ENCODE results near the gene FBXO28.
"Not testable (repeated sequence)": the region's sequence is repeated elsewhere in the genome, so short reads cannot be mapped to it uniquely, and the experiment has no call there.

The FBXO28 gene, protein sequence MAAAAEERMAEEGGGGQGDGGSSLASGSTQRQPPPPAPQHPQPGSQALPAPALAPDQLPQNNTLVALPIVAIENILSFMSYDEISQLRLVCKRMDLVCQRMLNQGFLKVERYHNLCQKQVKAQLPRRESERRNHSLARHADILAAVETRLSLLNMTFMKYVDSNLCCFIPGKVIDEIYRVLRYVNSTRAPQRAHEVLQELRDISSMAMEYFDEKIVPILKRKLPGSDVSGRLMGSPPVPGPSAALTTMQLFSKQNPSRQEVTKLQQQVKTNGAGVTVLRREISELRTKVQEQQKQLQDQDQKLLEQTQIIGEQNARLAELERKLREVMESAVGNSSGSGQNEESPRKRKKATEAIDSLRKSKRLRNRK

DNA sequence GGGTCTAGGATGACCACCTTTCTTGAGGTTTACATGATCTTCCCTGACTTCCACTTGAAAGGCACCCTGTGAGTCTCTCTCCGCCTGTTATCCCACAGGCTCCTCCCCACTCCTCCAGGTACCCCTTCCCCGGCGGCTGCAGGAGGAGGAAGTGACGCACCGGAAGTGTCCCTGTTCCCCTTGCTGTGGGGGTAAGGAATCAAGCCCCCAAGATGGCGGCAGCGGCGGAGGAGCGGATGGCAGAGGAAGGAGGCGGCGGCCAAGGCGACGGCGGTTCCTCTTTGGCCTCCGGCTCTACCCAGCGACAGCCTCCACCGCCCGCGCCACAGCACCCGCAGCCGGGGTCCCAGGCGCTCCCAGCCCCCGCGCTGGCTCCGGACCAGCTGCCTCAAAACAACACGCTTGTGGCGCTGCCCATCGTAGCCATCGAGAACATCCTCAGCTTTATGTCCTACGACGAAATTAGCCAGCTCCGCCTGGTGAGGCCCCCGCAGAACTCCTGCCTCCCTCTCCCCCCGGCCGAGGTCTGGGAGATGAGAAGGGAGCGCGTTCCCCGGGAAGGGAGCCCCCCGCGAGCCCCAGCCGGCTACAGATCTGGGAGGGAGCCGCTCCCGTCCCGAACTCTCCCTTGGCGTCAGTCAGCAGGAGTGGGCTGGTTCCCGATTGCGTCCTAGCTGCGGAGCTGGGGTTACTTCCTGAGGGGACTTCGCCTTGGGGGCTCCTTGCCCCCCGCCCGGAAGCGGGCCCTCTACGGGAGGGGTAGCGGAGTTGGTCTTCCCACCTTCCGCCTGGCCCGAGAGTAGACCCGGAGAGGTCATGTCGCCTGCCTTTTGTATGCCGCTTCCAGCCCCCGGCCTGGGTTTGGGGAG, at the start of gene FBXO28:
FBXO28 (plus strand) TSS at position 194 of the 869 bp plus-strand sequence; CDS start at position 213, 19 bp downstream.
- peak; percentile 90 for DNase-seq (ENCODE audit: low read depth)

DNA sequence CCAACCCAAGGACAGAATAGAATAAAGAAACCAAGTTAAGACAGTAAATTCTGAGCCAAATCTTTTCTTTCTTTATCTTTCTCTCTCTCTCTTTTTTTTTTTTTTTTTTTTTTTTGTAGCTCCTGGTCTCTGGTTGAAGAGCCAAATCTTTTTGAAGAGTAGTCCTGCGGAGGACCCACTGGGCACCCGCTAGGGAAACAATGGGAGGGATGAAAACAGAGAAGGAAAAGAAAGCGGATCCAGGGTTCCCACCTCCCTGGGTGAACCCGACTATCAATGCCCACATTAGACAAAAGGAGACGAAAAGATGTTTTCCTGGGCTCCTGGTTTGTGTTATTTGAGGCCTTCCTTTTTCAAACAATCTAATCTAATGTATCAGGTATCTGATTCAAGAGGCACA, 49.8 kb upstream of the FBXO28 start:
- DNase-seq (ENCODE audit: low read depth), result no peak

DNA sequence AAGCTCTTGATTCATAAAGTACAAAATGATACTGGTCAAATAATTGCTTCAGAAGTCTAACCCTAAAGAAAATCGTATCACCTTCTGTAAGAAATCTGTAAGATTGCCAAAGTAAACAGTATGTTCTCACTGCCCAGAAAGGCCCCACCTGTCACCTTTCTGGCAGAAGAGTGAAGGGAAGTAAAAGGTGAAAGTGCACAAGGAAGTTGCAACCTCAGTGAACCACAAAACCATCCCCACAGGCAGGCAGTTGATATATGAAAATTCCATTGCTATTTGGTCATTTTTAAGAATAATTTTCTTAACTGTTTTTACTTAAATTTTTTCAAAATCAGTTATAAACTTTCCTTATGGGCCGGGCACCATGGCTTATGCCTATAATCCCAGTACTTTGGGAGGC, 48.5 kb upstream of the FBXO28 start:
- DNase-seq (ENCODE audit: low read depth), result no peak

DNA sequence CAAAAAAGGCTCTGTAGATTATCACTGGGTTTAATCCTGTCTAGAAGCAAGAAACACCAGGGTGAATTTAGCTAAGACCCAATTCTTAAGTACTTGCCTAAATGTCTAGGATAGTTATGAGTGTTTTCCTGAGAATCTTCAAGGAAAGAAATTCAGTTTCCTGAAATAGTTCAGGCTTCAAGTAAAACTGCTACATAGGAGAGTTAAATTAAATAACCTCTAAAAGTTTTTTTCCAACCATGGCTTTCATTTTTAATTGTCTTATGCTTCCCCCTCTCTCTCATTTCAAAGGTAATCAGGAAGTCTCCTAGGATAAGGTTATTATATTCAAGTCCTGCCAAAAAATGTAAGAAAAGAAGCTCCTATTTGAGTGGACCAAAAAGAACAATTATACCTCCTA, 46.7 kb upstream of the FBXO28 start:
- DNase-seq (ENCODE audit: low read depth), result no peak

DNA sequence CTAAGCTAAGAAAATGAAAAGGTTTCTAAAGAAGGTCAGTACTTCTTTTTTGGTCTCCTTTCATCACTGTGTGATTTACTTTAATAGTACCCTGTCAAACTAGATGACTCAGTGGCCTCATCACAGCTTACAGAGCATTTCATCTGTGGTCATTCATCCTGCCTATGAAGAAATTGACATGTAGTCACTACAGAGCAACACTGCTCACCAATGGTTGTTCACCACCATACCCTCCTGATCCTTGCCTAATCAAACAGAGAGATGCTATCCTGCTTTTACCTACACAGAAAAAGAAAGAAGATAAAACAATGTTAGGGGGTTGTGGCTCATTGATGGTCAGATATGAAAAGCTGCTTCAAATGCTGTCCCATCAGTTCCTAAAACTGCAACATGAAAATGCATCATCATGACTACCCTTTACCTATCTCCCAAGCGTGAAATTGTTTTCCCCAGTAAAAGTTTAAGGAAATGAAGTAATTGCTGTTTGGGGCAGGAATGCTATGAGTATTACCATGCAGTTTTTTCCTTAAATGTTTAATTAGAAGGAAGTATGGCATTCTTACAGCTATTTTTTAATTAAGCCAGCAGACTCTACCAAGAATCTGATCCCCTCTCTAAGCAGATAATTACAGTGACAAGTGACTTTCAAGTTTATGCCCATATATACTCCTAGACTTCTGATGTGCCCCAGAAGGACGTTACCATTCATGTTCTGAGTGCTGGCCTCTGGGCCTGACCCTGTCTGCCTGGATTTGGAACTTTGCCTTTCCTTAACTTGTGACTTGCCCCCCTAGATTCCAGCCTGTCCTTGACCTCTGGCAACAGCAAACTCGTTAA, 46.1 kb upstream of the FBXO28 start:
- DNase-seq (ENCODE audit: low read depth), result no peak

DNA sequence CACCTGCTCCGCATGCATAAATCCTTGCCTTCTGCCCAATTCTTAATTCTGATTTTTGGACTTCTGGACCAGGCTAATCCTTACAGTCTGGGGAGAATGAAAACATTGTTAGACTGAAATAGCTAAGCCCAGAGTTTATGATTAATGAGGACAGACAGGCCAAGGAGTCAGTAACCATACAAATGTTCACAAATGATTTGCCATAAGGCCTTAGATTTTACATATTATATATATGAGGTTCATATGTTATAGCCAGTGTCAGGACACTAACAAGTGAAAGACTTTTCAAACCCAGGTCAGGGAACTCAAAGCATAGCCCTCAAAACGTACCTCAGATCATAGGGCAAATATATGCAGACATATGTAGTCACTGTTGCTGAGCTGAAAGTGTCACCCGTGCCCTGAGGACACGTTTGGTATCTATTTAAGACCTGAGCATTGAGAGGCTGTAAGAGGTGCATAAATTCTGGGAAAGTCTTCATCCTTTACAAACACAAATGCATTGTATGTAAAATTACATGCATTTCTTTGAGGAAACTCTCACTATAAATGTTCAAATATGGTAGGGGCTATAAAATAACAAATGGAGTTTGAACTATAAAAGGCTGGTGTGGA, 45.3 kb upstream of the FBXO28 start:
- no peak for DNase-seq (ENCODE audit: low read depth)

DNA sequence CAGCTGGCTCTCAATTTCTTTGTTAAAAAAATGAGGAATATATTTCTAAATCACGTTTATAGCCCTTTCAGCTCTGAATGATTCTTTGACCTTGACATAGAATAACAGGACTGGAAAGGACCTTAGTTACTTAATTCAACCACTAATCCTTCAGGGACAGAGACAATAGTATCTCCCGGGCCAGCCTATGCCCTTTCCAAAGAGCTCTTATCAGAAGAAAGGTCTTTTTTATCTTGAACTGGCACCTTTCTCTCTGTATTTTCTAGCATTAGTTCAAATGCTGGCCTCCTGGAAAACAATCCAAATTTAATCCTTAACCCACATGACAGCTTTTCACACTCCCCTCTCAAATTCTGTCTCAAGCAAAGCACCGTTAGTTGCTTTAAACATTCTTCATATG, 44.8 kb upstream of the FBXO28 start:
- DNase-seq (ENCODE audit: low read depth), result no peak

DNA sequence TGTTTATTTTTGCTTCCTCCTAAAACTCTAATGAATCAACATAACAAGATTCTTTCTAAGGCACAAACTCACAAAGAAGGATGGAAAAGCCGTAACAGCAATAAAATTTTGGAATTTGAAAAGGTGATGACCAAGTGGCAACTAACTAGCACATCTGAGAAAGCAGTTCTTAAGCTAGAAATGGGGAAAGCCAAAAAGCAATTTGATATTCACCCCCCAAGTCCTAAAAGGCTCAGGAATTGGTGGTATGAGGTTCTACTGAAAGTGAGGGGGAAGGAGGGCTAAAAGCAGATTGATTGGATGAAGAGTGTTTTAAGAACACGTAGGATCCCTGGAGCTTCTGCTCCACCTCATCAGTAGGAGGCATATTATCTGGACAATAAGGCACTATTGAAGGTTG, 43.4 kb upstream of the FBXO28 start:
- no peak for DNase-seq (ENCODE audit: low read depth)

DNA sequence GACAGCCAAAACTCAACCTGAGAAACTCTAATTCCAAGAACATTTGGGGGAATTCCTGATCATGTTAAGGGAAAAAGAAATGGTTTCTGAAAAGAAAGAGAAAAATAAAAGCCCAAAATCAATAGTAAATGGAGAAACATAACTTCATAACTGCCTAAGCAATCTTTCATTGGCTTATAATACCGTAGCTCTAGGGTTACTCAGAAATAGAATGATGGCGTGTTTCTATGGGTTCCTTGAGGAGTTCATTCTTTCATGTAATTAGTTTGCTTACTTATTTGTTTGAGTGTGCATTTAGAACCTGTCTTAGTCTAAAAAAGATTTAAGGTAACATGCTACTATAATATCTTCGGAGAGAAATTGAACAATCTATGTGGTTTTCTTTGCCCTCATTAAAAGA, 37.5 kb upstream of the FBXO28 start:
- no peak for DNase-seq (ENCODE audit: low read depth)

DNA sequence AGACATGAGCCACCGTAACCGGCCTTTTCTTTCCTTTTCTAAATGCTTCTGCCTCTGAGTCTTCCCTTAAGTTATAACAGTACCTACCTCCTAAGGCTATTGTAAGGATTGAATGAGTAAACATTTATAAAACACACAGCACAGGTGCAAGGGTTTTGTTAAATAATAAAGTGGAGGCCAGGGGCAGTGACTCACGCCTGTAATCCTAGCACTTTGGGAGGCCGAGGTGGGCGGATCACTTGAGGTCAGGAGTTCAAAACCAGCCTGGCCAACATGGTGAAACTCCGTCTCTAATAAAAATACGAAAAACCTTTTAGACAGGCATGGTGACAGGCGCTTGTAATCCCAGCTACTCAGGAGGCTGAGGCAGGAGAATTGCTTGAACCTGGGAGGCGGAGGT, 34.3 kb upstream of the FBXO28 start:
- DNase-seq (ENCODE audit: low read depth), result not testable (repeated sequence)

DNA sequence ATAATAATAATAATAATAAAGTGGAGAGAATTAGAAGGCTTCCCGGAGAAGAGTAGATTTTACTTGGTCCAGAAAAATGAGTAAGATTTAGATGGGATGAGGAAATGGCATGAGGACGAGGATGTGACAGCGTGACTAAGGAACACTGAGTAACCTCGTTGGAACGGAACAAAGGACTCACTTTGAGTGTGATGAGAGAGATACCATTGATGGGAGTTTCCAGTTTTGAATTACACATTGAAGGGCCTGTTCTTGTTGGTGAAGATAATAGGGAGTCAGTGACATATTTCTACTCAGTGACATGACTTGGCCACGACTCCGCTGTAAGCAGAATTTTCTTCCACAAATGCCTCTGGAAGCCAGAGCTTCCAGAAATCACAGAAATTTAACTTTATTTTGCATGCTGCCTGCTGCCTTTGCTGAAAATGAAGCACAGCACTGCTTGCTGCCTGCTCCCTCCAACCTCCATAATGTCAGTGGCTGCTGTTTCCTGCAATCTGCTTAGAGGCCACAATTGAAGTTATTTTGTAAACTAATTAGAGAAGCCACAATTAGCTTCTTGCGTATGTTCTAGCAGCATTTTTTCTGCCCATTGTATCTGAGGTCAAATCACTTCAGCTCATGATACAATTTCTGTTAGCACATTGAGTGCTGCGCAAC, 33.7 kb upstream of the FBXO28 start:
- DNase-seq (ENCODE audit: low read depth), result no peak

DNA sequence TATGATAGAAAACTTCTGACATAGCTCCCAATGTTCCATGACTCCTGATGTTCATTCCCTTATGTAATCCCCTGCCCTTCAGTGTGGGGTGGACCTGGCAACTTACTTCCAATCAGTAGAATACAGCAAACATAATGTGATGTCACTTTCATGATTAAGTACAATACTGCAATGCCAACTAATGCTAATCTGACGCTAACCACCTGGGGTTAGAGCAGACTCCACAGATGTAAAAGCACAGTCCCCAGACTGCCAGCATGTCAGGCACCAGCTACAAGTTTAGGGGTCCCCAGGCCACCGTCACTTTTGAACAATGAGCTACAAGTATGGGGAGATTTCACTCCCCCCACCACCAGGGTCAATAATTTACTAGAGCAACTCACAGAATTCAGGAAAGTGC, 32.3 kb upstream of the FBXO28 start:
- DNase-seq (ENCODE audit: low read depth), result no peak

DNA sequence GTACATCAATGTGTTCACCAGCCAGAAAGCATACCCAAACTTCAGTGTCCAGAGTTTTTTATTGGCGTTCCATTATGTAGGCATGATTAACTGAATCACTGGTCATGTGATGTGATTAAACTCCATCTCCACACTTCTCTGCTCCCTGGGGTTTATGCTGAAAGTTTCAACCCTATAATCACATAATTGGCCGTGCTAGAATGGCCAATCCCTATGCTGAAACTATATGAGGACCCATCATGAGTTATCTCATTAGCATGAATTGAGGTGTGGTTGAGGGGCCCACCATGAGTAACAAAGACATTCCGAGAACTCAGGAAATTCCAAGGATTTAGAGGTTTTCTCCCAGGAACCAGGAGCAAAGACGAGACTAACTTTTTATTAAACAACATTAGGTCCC, 31.8 kb upstream of the FBXO28 start:
- DNase-seq (ENCODE audit: low read depth), result no peak

DNA sequence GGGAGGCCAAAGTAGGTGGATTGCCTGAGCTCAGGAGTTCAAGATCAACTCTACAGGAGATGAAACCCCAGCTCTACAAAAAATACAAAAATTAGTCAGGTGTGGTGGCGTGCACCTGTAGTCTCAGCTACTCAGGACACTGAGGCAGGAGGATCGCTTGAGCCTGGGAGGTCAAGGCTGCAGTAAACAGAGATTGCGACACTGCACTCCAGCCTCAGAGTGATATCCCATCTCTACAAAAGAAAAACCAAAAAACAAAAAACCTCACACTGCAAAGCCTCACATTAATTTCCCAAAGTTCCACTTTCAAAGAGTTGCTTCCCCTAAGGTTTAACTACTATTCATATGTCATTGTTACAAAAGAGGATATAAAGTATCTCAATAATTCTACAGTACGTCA, 29.0 kb upstream of the FBXO28 start:
- DNase-seq (ENCODE audit: low read depth), result no peak

DNA sequence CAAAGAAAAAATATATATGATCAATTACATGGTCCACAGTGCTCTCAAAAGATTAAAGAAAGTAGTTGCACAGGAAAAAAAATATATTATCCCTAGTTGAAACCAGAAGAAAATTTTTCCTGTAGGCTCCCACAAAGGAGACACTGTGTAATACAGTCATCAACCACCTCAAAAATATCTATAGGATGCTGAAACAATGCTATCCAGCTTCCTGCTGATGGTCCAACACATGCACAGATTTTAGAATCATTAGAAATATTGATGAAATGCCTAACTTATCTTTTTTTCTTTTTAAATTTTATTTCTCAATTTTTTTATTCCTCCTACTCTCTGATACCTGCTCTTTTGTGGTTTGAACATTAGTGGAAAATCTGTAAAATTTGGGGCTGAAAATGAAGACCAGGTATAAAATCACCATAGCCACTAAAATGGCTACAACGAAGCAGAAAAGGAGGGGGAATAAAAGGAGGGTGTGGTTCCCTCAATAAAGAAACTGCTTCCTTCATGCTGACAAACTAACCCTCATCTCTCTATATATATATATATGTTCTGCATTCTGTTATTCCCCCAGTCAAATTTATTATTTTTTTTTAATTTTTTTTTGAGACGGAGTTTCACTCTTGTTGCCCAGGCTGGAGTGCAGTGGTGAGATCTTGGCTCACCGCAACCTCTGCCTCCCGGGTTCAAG, 28.3 kb upstream of the FBXO28 start:
- DNase-seq (ENCODE audit: low read depth), result no peak

DNA sequence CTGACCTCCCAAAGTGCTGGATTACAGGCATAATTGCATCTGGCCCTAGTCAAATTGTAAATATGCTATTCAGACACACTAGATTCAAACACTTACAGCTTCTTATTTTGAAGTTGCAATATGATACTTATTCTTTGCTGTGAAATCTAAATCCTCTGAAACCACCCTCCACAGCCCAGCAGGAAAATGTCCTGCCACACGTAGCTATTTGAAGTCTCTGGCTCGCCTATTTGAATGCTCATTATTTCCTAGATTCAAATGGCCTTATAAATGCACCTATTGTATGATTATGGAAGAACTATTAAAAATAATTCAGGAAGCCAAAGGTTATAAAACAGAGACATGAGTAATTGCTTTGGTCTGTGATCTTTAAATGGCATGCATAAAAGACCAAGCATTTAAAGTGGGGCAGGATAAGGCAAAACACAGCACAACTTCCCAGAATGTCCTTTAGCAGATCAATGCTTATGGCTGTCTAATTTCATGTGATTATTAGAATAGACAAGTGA, 26.6 kb upstream of the FBXO28 start:
- DNase-seq (ENCODE audit: low read depth), result no peak

DNA sequence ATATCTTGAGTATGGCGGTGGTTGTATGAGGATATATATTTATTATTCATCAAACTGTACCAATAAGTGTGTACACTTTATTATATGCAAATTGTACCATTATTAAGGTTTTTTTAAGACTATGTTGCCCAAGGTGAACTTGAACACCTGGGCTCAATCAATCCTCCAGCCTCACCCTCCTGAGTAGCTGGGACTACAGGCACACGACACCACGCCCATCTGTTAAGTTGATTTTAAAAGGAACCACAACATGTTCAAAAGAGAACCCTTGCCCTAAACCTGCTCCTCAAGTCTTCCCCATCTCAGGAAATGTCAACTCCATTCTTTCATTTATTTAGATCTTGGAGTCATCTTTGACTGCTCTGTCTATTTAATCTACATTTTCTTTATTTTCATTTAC, 24.3 kb upstream of the FBXO28 start:
- no peak for DNase-seq (ENCODE audit: low read depth)

DNA sequence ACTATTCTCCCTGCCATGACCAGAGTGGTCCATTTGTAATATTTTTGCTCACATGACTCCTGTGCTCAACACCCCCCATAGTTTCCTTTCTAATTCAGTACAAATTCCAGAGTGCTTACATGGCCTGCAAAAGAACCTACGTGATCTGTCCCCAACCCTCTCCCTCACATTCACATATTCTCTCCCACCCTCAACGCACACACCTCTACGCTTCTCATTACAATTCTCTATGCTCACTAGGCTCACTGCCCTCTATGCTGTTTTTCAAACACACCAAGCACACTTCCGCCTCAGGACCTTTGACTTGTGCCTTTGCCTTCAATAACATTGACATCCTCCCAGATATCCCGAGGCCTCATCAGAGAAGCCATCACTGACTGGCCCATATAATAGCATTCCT, 23.8 kb upstream of the FBXO28 start:
- no peak for DNase-seq (ENCODE audit: low read depth)

DNA sequence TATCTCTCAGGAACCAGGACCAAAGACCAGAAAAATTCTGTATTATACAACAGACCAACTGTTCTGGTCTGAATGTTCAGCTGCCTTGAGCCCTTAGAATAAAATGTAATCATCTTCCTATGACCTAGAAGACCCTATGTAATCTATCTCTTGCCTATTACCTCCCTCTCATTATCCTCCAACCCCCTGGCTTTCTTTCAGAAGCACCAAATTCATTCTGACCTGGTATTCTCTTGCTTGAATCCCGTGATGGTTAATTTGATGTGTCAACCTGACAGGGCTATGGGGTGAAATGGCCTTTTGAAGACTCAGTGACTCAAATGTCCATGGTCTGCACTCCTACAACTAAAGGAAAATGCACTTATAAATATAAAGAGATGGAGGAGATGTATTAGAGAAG, 21.8 kb upstream of the FBXO28 start:
- no peak for DNase-seq (ENCODE audit: low read depth)

DNA sequence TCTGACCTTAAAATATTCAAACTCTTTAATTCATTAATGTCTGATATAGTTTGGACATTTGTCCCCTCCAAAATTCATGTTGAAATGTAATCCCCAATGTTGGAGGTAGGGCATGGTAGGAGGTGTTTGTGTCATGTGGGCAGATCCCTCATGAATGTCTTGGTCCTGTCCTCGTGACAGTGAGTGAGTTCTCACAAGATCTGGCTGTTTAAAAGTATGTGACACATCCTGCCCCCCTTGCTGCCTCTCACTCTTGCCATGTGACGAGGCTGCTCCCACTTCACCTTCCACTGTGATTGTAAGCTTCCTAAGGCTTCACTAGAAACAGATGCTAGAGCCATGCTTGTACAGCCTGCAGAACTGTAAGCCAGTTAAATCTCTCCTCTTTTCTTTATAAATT, 21.3 kb upstream of the FBXO28 start:
- no peak for DNase-seq (ENCODE audit: low read depth)

DNA sequence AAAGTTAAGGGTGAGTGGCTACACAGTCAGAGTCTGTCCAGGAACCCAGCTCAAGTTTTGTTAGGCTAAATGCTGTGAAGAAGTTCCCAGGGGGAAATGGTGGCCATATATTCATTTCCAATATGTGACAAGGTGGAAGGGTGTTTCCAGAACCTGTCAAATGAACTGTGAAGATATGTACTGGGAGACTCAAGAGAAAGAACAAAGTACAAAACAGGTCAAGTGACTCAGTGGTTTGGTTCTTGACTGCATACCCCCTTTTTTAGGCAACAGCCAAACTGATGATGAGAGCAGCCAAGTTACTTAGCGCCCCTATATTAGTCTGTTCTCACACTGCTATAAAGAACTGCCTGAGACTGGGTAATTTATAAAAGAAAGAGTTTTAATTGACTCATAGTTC, 18.6 kb upstream of the FBXO28 start:
- no peak for DNase-seq (ENCODE audit: low read depth)

Data from stimulated activated CD8-positive, alpha-beta memory T cell treated with anti-CD3 and anti-CD28 coated beads, Interleukin-7, amount 100 ng/mL, for 24 hours (primary cell).